SK-N-DZ (cell line): ENCODE measurements around the gene YIPF2.
A peak's percentile ranks its signal among the peaks of the same experiment; 100 is the strongest.
"Not testable (repeated sequence)": the region's sequence is repeated elsewhere in the genome, so short reads cannot be mapped to it uniquely, and the experiment has no call there.

Experiments
- DNase-seq: peaks from one replicate; pipeline ENCODE4 v3.0.0-alpha.2; 2015; ENCODE audit warnings: low spot score

The YIPF2 gene

DNA sequence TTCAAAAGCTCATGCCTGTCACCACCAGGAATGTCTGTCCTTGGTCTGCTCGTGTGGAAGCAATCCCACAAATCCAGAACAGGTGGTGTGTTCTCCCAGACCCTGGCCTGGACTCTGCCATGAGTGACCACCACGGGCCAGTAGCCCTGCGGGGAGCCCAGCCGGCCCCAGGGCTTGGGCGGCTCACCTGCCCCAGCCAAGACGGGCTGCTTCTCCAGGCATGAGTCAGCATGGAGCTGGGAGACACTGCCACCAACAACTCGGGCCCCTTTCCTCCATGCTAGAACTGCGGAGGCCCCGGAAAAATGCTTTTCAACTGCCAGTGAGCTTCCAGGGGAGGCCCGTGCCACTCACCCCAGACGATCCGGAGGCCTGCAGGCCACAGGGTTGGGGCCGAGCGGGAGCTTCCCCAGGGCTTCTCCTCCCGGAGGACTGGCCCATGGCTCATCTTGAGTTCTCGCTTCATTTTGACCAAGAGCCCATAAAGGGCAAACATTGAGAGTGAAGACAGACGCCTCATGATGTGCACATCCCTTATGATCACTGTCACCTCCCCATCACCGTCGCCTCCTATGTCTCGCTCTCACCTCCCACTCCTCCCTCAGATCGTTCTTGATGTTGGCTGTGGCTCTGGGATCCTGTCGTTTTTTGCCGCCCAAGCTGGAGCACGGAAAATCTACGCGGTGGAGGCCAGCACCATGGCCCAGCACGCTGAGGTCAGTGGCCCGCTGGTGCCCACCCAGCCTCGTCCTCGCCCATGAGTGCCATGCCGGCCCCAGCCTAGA is 16.7 kb downstream of the YIPF2 start:
- no peak for DNase-seq

DNA sequence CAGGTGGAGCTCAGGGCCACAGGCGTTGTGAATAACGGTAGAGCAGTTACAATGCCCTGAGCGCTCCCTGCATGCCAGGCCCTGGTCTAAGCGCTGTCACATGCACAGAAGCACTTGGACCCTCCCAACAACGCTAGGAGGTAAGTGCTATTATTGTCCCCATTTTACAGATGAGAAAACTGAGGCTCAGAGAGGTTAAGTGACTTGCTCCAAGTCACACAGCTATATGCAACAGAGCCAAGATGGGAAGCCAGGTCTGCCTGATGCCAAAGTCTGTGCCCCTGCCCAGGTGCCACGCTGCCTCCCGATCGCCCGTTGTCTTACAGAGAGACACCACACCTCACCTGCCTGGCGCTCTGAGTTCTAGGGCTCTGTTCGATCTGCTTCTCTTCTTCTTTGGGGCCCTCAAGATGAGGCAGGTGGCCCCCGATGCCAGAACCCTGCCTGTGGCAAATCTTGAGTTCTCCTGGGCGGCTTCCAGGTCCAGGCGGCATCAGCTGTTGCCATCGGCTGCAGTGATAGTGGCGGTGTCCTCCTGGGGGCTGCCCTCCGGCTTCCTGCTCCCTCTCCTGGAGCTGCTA is 20.0 kb downstream of the YIPF2 start:
- DNase-seq: no peak

DNA sequence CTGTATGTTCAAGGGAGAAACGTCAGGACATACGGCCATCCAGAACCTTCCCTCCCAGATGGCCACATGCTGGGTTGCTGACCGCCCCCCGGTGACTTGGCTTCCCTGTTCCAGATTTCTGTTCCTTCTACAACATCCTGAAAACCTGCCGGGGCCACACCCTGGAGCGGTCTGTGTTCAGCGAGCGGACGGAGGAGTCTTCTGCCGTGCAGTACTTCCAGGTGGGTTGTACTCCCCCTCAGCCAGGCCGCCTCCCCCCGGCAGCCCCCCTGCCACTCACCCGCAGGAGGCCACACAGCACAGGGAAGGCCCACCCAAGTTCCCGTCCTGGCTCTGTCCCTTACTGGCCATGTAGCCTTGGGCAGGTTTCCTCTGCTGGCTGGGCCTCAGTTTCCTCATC is 20.5 kb downstream of the YIPF2 start:
- no peak for DNase-seq

DNA sequence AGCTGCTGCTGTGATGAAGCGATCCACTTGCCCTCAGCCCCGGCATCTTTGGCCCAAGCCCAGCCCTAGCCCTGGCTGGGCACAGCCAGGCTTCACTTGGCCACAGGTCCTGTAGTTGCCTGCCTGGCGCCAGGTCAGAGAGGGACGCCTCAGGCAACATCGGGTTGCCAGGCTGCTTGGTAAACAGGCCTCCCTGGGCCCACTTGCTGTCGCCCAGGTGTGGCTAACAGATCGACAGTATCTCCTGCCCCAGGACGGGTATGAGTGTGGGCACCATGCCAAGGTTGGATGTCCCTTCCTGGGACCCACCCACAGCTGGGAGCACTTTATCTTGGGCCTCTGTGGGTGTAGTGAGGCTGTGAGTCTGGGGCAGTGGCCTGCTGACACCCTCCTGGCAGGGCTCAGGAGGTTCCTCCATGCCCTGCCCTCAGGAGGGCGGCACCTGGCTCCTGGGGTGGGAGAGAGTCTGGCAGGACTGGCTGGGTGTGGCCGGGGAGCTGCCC is 29.2 kb downstream of the YIPF2 start:
- no peak for DNase-seq

DNA sequence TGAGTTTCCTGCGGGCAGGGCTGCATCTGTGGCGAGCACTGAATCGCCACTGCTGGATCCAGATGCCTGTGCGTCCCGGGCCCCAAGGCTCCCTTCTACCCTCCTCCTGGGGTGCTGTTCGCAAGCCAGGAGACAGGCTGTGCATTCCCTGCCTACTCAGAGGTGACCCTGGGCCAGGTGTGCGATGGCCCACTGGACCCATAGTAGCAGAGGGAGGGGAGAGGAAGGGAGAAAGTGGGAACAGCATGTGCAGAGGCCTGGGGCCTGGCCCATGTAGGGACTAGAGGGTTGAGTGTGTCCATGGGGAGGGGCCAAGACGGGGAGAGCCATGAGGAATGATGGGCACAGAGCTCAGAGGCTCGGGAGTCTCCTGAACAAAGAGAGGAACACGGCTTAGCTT is 29.8 kb downstream of the YIPF2 start:
- DNase-seq: no peak

DNA sequence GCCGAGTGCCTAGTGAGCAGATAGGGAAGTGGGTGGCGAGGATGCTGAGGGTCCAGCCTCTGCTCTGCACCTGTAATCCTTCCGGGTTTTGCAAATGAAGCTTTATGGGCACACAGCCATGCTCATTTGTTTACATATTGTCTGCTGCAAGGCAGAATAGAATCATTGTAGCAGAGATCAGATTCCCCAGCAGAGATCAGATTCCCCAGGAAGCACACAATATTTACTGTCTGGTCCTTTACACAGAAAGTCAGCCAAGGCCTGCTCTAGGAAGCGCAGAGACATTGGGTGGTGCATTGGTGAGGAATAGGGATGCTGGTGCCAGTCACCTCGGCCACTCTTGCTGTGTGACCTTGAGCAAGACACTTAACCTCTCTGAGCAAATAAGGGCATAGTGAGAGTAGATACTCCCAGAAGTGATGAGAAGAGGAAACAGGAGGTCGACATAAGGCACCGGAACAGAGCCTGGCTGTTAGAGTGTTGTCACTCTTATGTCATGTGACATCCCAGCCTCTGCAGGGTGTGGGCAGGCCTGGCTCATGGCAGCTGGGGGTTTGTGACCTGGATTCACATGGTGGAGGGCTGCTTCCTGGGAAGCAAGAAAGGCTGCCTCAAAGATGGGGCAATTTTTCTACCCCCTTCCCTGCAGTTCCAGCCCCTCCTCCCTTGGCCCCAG is 31.4 kb downstream of the YIPF2 start:
- no peak for DNase-seq

DNA sequence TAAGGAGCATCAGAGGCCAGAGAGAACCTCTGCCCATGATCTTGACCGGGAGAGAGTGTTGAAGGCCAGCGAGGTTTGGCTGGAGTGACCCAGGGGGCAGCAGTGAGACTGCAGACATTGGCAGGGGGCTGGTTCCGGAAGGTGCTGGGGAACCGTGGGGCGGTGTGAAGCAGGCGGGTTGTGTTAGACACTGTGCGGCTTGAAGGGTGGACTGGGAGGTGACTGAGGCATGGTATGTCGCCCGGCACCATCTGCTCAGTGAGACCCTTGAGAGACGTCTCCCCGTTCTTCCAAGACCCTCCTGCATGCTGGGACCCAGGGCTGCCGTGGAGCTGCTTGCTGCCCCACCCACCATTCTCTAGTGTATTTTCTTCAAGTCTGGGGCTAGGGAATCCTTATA is 32.5 kb downstream of the YIPF2 start:
- DNase-seq: no peak

DNA sequence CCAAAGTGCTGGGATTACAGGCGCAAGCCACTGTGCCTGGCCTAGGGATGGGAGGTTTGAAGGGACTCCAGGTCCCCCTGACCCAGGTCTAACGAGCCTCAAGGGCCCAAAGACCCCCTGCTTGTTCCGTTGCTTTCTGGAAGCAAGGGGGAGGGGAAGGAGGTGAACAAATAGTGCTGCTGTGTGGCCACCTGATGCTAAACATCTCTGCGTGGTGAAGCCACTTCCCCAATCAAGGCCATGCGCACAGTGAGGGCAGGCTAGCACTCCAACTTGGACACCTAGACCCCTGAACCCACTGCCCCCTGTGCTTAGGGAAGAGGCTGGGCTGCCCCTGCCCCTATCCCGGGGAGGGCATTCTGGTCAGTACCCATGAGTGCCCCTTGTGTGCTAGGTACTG is 33.1 kb downstream of the YIPF2 start:
- no peak for DNase-seq

DNA sequence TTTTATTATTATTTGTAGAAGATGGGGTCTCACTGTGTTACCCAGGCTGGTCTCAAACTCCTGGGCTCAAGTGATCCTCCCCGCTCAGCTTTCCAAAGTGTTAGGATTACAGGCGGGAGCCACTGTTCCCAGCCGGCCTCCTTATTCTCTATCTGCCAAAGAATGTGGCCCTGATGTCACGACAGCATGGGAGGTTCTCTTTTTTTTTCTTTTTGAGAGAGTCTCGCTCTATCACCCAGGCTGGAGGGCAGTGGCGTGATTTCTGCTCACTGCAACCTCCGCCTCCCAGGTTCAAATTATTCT is 33.6 kb downstream of the YIPF2 start:
- no peak for DNase-seq

DNA sequence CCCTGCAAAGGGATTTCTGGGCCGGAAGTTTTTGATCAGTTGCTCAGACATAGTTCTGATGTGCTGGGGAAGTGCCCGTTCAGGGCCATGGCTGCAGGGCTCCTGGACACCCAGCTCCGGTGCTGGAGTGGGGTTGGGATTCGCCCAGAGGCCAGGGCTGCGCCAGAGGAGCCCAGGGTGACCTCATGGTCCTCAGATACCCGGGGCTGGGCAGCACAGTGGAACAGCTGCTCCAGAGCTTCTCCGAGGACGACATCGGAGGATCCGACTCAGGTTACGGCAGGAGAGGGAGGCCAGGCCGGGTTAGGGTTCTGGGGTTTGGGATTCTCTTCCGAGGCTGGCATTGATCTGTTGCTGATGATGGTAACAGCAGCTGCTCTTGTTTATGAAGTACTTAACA is 36.2 kb downstream of the YIPF2 start:
- no peak for DNase-seq

DNA sequence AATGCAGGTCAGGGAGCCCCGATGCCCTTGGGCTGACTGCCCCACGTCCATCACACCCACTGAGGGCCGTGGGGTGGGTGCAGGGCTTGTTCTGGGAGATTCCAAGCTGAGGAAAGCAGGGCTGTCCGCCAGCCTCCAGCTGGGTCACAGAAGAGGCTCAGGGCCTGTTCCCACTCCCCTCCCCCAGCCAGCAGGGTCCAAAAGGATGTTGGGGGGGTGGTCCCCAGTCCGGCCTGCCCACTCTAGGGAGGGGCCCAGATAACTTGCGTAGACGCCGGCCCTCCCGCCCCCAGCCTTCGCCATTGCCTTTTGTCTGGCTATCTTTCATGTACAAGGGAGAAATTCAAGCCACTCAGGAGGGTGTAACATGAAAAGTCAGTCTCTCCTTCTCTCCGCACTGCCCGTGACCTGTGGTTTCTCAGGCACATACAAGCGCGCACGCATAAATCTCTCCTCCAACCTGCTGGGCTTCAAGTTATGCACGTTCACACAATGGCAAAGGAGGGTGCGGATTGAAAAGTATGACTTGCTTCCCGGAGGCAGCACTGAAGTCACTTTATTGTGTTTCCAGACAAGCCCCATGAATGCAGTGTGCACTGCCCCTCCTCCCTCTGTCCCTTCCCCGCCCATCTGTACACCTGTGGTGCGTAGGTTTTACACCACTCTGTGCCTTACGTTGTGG is 36.9 kb downstream of the YIPF2 start:
- no peak for DNase-seq

DNA sequence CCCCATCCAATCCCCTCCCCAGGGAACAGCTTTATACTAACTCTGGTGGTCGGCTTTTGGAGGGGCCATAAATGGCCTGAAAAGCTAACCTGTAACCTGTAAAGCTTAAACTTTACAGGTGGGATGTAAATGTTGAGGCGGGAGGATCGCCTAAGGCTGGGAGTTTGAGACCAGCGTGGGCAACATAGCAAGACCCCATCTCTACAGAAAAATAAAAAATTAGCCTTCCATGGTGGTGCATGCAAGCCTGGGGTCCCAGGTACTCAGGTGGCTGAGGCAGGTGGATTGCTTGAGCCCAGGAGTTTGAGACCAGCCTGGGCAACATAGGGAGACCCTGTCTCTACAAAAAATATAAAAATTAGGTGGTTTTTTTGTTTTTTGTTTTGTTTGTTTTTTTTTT is 38.6 kb downstream of the YIPF2 start:
- no peak for DNase-seq

DNA sequence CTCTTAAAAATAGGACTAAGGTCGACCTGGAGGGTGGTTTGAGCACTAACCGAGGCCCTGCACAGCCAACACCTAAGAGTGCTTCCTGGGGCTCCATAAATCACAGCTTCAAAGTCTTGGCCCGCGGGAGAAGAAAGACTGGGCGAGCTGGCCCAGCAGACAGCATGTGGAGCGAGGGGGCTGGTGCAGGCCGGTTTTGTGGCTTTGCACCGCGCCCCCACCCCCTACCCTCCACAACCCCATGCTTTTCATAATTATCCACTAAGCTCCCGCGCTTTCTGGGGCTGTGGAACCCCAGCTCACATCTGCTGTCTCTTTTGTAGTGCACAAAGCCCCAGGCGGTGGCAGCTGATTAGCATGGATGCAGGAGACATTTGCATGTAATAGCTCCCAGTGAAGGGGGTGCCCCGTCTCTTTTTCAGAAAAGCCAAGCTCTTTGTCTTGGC is 40.0 kb downstream of the YIPF2 start:
- DNase-seq: no peak

DNA sequence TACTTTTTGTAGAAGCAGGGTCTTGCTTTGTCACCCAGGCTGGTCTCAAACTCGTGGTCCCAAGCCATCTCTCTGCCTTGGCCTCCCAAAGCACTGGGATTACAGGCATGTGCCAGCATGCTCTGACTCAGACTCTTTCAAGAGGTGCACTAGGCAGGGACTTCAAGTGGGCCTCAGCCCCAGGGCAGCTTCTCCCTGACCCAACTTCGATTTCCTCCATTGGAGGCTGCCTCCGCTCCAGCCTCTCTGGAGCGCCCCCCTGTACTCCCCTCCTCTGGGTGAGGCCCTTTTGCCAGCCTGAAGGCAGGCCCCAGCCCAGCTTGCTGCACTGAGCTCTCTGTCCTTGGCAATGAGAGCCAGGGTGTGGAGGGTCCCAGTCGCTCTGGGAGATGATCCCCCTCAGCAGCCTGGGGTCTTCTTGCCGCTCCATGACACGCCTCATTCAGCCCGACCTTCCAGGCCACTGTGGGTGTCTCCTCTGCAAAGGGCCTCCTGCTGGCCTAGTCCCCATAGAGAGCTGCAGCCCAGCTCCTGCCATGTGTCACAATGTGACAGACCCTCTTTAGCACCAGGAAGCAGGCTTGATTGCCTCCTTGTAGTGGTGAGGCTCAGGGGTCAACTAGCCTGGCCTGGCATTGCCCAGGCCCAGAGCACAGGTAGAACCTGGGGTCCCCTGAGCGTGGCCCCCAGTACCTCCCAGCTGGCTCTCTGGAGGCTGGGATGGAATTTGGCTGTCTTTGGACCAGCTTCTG is 40.6 kb downstream of the YIPF2 start:
- DNase-seq: no peak

DNA sequence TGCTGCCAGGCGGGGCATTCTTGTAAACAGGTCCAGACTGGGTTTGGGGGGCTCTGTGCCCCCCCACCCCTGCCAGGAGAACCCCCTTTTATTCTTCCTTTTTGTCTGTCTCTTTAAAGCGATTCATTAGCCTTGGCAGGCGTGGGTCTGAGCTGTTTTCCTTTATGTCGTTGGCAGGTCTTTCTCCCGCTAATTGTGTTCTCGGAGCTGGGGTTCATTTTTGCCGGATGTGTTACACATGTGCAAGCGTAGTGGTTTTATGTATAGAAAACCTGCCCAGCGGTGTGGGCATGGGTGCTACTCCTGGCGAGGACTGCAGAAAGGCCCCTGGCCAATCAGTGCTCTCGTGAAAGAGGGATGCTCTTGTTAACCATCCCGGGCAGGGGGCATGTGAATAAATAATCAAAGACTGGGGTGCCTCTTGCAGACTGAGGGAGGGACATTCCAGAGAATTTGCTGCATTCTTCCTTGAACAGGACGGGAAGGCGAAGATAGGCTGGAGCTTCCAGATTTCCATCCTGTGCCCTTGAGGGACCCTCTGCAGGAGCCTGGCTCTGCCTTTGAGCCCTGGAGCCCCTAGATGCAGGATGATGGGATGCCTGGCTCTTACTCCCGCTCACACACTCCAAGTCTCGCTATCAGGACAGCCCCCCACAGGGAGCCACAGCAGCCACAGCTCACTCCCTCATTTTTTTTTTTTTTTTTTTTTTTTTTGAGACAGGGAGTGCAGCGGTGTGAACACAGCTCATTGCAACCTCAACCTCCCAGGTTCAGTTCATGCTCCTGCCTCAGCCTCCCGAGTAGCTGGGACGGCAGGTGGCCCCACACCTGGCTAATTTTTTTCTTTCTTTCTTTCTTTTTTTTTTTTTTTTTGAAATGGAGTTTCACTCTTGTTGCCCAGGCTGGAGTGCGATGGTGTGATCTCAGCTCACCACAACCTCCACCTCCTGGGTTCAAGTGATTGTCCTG is 43.0 kb downstream of the YIPF2 start:
- DNase-seq: no peak

DNA sequence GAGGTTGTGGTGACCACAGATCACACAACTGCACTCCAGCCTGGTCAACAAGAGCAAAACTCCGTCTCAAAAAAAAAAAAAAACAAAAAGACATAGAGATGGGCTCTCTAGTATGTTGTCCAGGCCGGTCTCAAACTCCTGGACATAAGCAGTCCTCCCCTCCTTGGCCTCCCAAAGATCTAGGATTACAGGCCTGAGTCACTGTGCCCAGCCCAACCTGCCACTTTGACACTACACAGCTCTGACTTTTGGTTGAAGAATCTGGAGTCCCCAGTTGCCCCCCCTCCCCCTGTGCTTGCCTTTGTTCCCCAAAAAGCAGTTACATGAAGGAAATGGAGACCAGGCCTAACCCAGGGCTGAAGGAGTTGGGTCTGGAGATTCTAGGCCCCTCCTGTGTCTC is 44.2 kb downstream of the YIPF2 start:
- no peak for DNase-seq

DNA sequence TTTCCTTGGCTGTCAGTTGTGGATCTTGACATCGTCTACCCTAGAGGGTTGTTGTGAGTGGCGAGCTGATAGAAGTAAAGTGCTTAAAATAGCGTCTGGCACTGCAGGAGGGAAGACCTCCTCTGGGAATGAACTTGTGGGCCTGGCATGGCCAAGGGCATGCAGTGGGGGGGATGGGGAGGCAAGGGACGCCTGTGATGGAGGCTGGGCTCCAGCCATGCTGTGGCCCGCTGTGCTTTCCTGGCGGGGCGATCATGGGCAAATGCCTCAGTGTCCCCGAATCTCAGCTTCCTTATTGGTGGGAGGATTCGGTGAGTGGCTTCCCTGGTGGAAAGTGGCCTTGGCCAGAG is 46.4 kb downstream of the YIPF2 start:
- no peak for DNase-seq

DNA sequence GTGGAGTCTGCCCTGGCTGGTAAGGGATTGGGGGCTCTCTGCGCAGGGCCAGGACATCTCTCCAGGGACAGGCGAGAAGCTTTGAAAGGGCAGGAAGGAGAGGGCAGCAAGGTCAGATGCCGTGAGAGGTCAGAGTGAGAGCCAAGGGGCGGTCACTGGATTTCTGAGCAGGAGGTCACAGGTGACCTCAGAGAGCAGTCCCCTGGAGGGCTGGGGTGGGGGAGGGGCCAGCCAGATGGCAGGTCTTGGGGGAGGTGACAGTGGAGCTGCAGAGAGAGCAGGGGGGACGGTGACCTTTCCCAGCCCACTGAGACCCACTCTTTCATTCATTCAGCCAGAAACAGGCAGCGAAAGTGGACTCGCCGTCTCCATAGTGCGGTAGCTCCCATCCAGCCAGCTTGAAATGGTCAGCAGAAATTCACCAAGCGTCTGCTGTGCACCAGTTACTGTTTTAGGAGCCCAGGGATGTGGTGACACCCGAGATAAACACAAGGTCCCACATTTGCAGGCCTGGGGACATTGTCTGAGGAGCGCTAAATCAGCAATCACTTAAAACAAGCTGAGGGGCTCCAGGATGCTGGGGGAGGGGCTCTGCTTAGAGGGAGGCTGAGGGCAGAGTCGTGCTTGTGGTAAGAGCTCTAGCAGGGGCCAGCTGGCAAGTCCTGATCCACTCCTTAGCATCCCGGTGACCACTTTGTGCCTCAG is 46.9 kb downstream of the YIPF2 start:
- DNase-seq: peak; percentile 4

DNA sequence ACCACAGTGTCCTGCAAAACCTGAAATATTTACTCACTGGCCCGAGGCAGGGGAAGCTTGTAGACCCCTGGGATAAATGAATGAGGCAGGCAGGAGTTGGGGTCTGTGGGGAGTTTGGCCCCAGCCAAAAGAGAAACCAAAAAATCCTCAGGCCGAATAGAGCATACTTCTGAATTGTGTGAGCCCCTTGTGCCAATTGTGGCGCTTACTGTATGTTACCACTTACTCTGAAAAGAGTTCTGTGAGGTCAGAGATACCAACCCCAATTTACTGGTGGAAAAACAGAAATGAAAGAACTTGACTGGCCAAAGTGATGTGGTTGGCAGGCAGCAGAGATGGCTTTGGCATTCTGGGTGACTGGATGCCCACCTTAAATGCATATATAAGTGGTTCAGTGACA is 50.2 kb downstream of the YIPF2 start:
- DNase-seq: no peak

DNA sequence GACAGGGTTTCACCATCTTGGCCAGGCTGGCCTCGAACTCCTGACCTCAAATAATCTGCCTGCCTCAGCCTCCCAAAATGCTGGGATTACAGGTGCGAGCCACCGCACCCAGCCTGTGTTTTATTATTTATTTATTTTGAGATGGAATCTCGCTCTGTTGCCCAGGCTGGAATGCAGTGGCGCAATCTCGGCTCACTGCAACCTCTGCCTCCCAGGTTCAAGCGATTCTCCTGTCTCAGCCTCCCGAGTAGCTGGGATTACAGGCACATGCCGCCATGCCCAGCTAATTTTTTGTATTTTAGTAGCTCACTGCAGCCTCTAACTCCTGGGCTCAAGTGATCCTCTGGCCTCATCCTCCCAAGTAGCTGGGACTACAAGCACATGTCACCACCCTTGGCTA is 50.8 kb downstream of the YIPF2 start:
- DNase-seq: not testable (repeated sequence)
